Measurements from ENCODE around the gene HSD17B10.
"Not testable (repeated sequence)": the region's sequence is repeated elsewhere in the genome, so short reads cannot be mapped to it uniquely, and the experiment has no call there.

Gene HSD17B10

GRCh38 chrX:53476371-53476770 is 42.2 kb upstream of the HSD17B10 start:
- POLR2A ChIA-PET, result no interaction called here
- no peak for DNase-seq (ENCODE audit: extremely low spot score)
- CTCF ChIA-PET, result no interaction called here
- TF ChIP-seq BHLHE40 (IDR thresholded peaks at IDR 0.05; ENCODE audit: borderline replicate concordance) (no peak), L3MBTL2 (conservative IDR thresholded peaks at IDR 0.05) (no peak), PKNOX1 (IDR thresholded peaks at IDR 0.05) (no peak), ARNT (IDR thresholded peaks at IDR 0.05) (no peak), FOXA1 (IDR thresholded peaks at IDR 0.05) (no peak), SUZ12 (IDR thresholded peaks at IDR 0.05) (no peak), FOXM1 (IDR thresholded peaks at IDR 0.05; ENCODE audit: borderline replicate concordance) (no peak), LEF1 (IDR thresholded peaks at IDR 0.05; ENCODE audit: borderline replicate concordance) (no peak), CTBP1 (IDR thresholded peaks at IDR 0.05; ENCODE audit: borderline replicate concordance) (no peak), FOXK2 (IDR thresholded peaks at IDR 0.05) (no peak), TARDBP (IDR thresholded peaks at IDR 0.05) (no peak), SP1 (IDR thresholded peaks at IDR 0.05) (no peak), HDGF (IDR thresholded peaks at IDR 0.05; ENCODE audit: borderline replicate concordance) (no peak), ZNF384 (IDR thresholded peaks at IDR 0.05) (no peak), NFRKB (IDR thresholded peaks at IDR 0.05) (no peak)

DNA sequence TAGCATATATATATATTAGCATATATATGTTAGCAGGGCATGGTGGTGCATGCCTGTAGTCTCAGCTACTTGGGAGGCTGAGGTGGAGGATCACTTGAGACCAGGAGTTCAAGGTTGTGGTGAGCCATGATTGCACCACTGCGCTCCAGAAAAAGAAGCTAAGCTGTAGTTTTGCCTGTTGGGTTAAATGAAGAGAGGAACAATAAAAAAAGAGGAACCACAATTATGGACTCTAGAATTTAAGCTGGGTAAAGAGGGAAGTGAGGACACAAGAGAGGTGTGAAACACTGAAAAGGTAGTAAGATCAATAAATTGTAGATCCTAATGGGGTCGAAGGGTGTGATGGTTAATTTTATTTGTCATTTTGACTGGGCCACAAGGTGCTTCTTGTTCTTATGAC is 40.5 kb upstream of the HSD17B10 start:
- CTCF ChIA-PET, result no interaction called here
- POLR2A ChIA-PET, result no interaction called here
- no peak for DNase-seq (ENCODE audit: extremely low spot score)
- TF ChIP-seq SUZ12 (IDR thresholded peaks at IDR 0.05) (no peak), FOXM1 (IDR thresholded peaks at IDR 0.05; ENCODE audit: borderline replicate concordance) (no peak), HDGF (IDR thresholded peaks at IDR 0.05; ENCODE audit: borderline replicate concordance) (no peak), ZNF384 (IDR thresholded peaks at IDR 0.05) (no peak), FOXK2 (IDR thresholded peaks at IDR 0.05) (no peak), NFRKB (IDR thresholded peaks at IDR 0.05) (no peak), TARDBP (IDR thresholded peaks at IDR 0.05) (no peak), L3MBTL2 (conservative IDR thresholded peaks at IDR 0.05) (no peak)

DNA sequence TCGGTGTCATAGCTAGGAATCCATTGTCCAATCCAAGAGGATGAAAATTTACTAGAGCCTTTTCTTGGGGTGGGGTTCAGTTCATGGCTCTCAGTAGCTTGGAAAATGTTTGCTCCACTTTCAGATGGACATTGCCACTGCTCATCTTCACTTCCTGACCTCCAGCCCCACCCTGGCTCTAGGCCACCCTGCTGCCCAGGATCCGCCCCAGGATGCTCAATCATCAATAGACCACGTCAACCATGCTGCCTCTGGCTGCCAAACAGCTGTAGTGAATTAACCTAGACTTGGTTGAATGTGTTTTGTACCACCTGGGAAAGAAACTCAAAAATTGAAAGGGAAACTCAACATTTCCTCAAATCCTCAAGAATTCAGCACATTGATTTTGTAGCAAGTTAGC is 37.2 kb upstream of the HSD17B10 start:
- ChIA-PET CTCF (no interaction called here), POLR2A (no interaction called here)
- DNase-seq (ENCODE audit: extremely low spot score), result no peak
- no peak for TF ChIP-seq SP1 (IDR thresholded peaks at IDR 0.05)
- TF ChIP-seq FOXK2 (IDR thresholded peaks at IDR 0.05), result no peak
- no peak for TF ChIP-seq PKNOX1 (IDR thresholded peaks at IDR 0.05)
- no peak for TF ChIP-seq LEF1 (IDR thresholded peaks at IDR 0.05; ENCODE audit: borderline replicate concordance)
- TF ChIP-seq ARNT (IDR thresholded peaks at IDR 0.05), result no peak
- TF ChIP-seq ELF4 (IDR thresholded peaks at IDR 0.05), result no peak
- no peak for TF ChIP-seq SUZ12 (IDR thresholded peaks at IDR 0.05)
- no peak for TF ChIP-seq CTBP1 (IDR thresholded peaks at IDR 0.05; ENCODE audit: borderline replicate concordance)

DNA sequence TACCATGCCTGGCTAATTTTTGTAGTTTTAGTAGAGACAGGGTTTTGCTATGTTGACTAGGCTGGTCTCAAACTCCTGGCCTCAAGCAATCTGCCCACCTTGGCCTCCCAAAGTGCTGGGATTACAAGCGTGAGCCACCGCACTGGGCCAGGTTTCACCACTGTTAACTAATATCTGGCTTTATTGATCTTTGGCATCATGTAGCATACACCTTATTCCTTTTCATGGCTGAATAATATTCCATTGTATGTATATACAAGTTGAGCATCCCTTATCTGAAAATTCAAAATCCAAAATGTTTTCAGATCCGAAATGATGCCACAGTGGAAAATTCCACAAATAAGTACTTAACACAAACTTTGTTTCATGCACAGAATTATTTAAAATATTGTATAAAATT is 34.5 kb upstream of the HSD17B10 start:
- POLR2A ChIA-PET, result interaction anchor here (0.6 kb wide), 1 partner anchor 25 kb away, joined by 3 read pairs; no protein-coding TSS in a partner anchor
- CTCF ChIA-PET, result interaction anchor here (0.6 kb wide), 1 partner anchor 172 kb away, joined by 3 read pairs; no protein-coding TSS in a partner anchor
- not testable (repeated sequence) for DNase-seq (ENCODE audit: extremely low spot score)

DNA sequence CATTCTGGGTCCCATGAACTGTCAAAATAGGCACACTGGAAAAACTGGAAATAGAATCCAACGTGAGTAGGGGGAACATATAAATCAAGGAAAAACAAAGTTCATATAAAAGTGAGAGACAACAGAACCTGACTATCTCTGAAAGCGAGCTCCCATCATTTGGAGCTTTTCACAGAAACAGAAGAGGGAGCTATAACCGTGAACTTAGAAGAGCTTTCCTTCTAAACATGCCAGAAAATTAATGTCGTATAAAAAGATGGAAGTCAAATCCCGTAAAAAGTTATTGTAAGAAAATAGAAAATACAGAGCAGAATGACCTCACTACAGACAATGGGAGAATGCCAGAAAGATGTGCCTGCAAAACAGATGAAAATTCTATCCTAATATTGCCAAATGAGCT is 23.9 kb upstream of the HSD17B10 start:
- ChIA-PET POLR2A (interaction anchor here (1.1 kb wide), 1 partner anchor 9 kb away, joined by 3 read pairs; no protein-coding TSS in a partner anchor), CTCF (interaction anchor here (1.0 to 1.8 kb wide), 5 partner anchors 12 to 1462 kb away, joined by 5 to 8 read pairs (median 7); partner anchors contain the start of gene TRO)
- no peak for DNase-seq (ENCODE audit: extremely low spot score)
- TF ChIP-seq ARNT (IDR thresholded peaks at IDR 0.05) (no peak), FOXM1 (IDR thresholded peaks at IDR 0.05; ENCODE audit: borderline replicate concordance) (no peak), SP1 (IDR thresholded peaks at IDR 0.05) (no peak), PKNOX1 (IDR thresholded peaks at IDR 0.05) (no peak), BHLHE40 (IDR thresholded peaks at IDR 0.05; ENCODE audit: borderline replicate concordance) (no peak), FOXK2 (IDR thresholded peaks at IDR 0.05) (no peak), SUZ12 (IDR thresholded peaks at IDR 0.05) (no peak), FOXA1 (IDR thresholded peaks at IDR 0.05) (no peak), HDGF (IDR thresholded peaks at IDR 0.05; ENCODE audit: borderline replicate concordance) (no peak), NFRKB (IDR thresholded peaks at IDR 0.05) (no peak), ZNF384 (IDR thresholded peaks at IDR 0.05) (no peak), ELF4 (IDR thresholded peaks at IDR 0.05) (no peak), TARDBP (IDR thresholded peaks at IDR 0.05) (no peak), L3MBTL2 (conservative IDR thresholded peaks at IDR 0.05) (no peak), CTBP1 (IDR thresholded peaks at IDR 0.05; ENCODE audit: borderline replicate concordance) (no peak), LEF1 (IDR thresholded peaks at IDR 0.05; ENCODE audit: borderline replicate concordance) (no peak)

GRCh38 chrX:53456254-53456653 is 22.1 kb upstream of the HSD17B10 start:
- CTCF ChIA-PET, result no interaction called here
- POLR2A ChIA-PET, result no interaction called here

More at GRCh38 chrX:53456254-53456653, 22.1 kb upstream of the HSD17B10 start:
- TF ChIP-seq HDGF (IDR thresholded peaks at IDR 0.05; ENCODE audit: borderline replicate concordance) (no peak), L3MBTL2 (conservative IDR thresholded peaks at IDR 0.05) (no peak), BHLHE40 (IDR thresholded peaks at IDR 0.05; ENCODE audit: borderline replicate concordance) (no peak), NFRKB (IDR thresholded peaks at IDR 0.05) (no peak), ARNT (IDR thresholded peaks at IDR 0.05) (no peak), CTBP1 (IDR thresholded peaks at IDR 0.05; ENCODE audit: borderline replicate concordance) (no peak), ZNF384 (IDR thresholded peaks at IDR 0.05) (no peak), FOXM1 (IDR thresholded peaks at IDR 0.05; ENCODE audit: borderline replicate concordance) (no peak)
- DNase-seq (ENCODE audit: extremely low spot score), result no peak
